C4-2B (cell line): ENCODE results near the gene NMNAT2.

ENCODE experiments used
- CTCF ChIP-seq: fragments of 450-650 bp; conservative IDR thresholded peaks from 2 replicates; pipeline ENCODE4 v1.5.1; 2017; ENCODE audit warnings: mild to moderate bottlenecking
- ZFX ChIP-seq: fragments of 450-650 bp; IDR thresholded peaks from 2 replicates; pipeline ENCODE4 v1.6.1; 2017

GRCh38 chr1:183226963-183227362, 191.2 kb downstream of the NMNAT2 start:
- TF ChIP-seq CTCF, result no peak
- no peak for TF ChIP-seq ZFX
